ENCODE data around the gene STAT5B.
"Not testable (repeated sequence)": the region's sequence is repeated elsewhere in the genome, so short reads cannot be mapped to it uniquely, and the experiment has no call there.

STAT5B gene

GRCh38 chr17:42304187-42305030, 28.2 kb upstream of the STAT5B start:
- Histone ChIP-seq H3K4me2 (ENCODE audit: low read length) (no peak overlapping the region), H3K4me1 (ENCODE audit: control insufficient read depth, insufficient read depth, low read length) (no peaks in the 10 kb centered on the region)

GRCh38 chr17:42303694-42304093, 27.5 kb upstream of the STAT5B start:
- H3K9me3 ChIP-seq (replicated peaks; ENCODE audit: low read length), result no peaks in the 10 kb centered on the region
- H3K4me3 ChIP-seq (ENCODE audit: low read length), result no peak overlapping the region
- no peak overlapping the region for H3K9ac ChIP-seq (ENCODE audit: low read depth, low read length)
- no peaks in the 10 kb centered on the region for H3K27me3 ChIP-seq (ENCODE audit: control insufficient read depth, insufficient read depth, low read length)
- no peak overlapping the region for H3K4me2 ChIP-seq (ENCODE audit: low read length)
- H3K36me3 ChIP-seq (ENCODE audit: insufficient read depth, low read length), result no peaks in the 10 kb centered on the region
- H3K4me1 ChIP-seq (ENCODE audit: control insufficient read depth, insufficient read depth, low read length), result no peaks in the 10 kb centered on the region

More at GRCh38 chr17:42304187-42305030, 28.2 kb upstream of the STAT5B start:
- no peaks in the 10 kb centered on the region for H3K9me3 ChIP-seq (replicated peaks; ENCODE audit: low read length)
- no peaks in the 10 kb centered on the region for H3K27me3 ChIP-seq (ENCODE audit: control insufficient read depth, insufficient read depth, low read length)
- no peak overlapping the region for H3K9ac ChIP-seq (ENCODE audit: low read depth, low read length)
- H3K4me3 ChIP-seq (ENCODE audit: low read length), result no peak overlapping the region
- H3K36me3 ChIP-seq (ENCODE audit: insufficient read depth, low read length), result no peaks in the 10 kb centered on the region

DNA sequence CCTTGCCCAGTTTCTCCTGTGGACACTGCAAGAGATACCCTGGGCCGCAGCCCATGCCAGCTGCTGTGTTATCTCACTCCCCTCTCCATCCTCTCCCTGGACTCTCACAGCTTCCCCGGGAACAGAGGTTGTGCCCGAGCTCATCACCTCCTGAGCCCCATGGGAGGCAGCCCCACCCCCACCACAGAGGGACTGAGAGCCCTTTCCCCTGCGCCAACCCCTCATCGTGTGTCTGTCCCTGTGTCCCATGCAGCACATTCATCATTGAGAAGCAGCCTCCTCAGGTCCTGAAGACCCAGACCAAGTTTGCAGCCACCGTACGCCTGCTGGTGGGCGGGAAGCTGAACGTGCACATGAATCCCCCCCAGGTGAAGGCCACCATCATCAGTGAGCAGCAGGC, 24.8 kb upstream of the STAT5B start:
- no peaks in the 10 kb centered on the region for H3K27me3 ChIP-seq (ENCODE audit: control insufficient read depth, insufficient read depth, low read length)
- H3K4me1 ChIP-seq (ENCODE audit: control insufficient read depth, insufficient read depth, low read length), result no peaks in the 10 kb centered on the region
- H3K9ac ChIP-seq (ENCODE audit: low read depth, low read length), result no peak overlapping the region
- H3K9me3 ChIP-seq (replicated peaks; ENCODE audit: low read length), result no peaks in the 10 kb centered on the region
- no peak overlapping the region for H3K4me2 ChIP-seq (ENCODE audit: low read length)
- no peaks in the 10 kb centered on the region for H3K36me3 ChIP-seq (ENCODE audit: insufficient read depth, low read length)
- H3K4me3 ChIP-seq (ENCODE audit: low read length), result no peak overlapping the region

DNA sequence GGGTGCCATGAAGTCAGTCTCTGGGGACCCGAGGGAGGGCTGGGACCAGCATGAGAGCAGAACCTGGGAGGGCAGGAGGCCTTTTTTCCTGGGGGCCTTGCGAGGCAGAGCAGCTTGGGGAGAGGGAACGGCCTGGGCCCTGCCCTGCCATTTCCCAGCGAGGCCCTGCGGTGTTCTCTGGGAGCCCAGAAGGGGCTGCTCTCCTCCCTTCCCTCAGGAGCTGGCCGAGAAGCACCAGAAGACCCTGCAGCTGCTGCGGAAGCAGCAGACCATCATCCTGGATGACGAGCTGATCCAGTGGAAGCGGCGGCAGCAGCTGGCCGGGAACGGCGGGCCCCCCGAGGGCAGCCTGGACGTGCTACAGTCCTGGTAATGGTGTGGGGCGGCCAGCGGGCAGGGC, 23.7 kb upstream of the STAT5B start:
- not testable (repeated sequence) for H3K9me3 ChIP-seq (replicated peaks; ENCODE audit: low read length); H3K27me3 ChIP-seq (ENCODE audit: control insufficient read depth, insufficient read depth, low read length); H3K36me3 ChIP-seq (ENCODE audit: insufficient read depth, low read length)

DNA sequence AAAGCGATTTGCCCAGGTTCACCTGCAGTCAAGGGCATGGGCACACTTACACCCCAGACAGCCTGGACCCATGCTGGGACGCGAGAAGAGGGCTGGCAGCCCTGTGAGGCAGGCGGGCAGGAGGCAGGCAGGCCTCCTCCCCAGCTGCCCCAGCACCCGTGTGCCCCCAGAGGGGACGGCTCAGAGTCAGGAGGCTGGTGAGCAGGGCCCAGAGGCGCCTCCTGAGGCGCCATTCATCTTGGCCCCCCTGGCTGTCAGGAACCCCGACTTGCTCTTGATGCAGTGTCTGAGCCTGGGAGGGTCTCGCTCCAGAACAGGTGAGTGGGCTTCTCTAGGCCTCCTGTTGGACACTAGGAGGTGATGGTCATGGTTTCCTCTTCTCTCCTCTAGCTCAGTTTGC, 23.2 kb upstream of the STAT5B start:
- not testable (repeated sequence) for H3K9ac ChIP-seq (ENCODE audit: low read depth, low read length); H3K9me3 ChIP-seq (replicated peaks; ENCODE audit: low read length); H3K4me3 ChIP-seq (ENCODE audit: low read length); H3K4me2 ChIP-seq (ENCODE audit: low read length); H3K27me3 ChIP-seq (ENCODE audit: control insufficient read depth, insufficient read depth, low read length); H3K36me3 ChIP-seq (ENCODE audit: insufficient read depth, low read length); H3K4me1 ChIP-seq (ENCODE audit: control insufficient read depth, insufficient read depth, low read length)

More for the DNA sequence above, 23.7 kb upstream of the STAT5B start:
- H3K4me2 ChIP-seq (ENCODE audit: low read length); H3K9ac ChIP-seq (ENCODE audit: low read depth, low read length); H3K4me1 ChIP-seq (ENCODE audit: control insufficient read depth, insufficient read depth, low read length); H3K4me3 ChIP-seq (ENCODE audit: low read length): not testable (repeated sequence)

DNA sequence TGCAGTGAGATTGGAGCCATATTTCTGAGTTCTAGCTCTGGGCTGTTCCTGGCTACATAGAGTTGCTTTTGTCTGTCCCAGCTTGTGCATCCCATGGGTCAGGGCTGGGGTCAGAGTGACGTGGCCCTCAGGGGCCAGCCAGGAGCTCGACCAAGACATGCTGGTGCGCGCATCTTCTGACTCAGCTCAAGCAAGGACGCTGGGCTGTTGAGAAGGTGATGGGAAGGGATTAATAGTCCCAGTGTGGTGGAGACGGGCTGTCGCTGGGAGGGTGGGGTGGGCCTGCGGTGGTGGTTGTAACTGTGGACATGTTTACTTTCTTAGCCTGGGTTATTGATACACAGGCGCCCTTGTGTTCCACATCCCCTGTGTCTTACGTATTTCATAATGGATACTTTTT, 21.6 kb upstream of the STAT5B start:
- not testable (repeated sequence) for H3K27me3 ChIP-seq (ENCODE audit: control insufficient read depth, insufficient read depth, low read length); H3K36me3 ChIP-seq (ENCODE audit: insufficient read depth, low read length); H3K4me2 ChIP-seq (ENCODE audit: low read length); H3K9me3 ChIP-seq (replicated peaks; ENCODE audit: low read length); H3K4me3 ChIP-seq (ENCODE audit: low read length); H3K4me1 ChIP-seq (ENCODE audit: control insufficient read depth, insufficient read depth, low read length); H3K9ac ChIP-seq (ENCODE audit: low read depth, low read length)

- H3K36me3 ChIP-seq (ENCODE audit: insufficient read depth, low read length), result no peaks in the 10 kb centered on the region
- H3K9me3 ChIP-seq (replicated peaks; ENCODE audit: low read length), result no peaks in the 10 kb centered on the region
- no peaks in the 10 kb centered on the region for H3K4me1 ChIP-seq (ENCODE audit: control insufficient read depth, insufficient read depth, low read length)
- H3K4me2 ChIP-seq (ENCODE audit: low read length), result no peak overlapping the region
- H3K4me3 ChIP-seq (ENCODE audit: low read length), result no peak overlapping the region
- no peak overlapping the region for H3K9ac ChIP-seq (ENCODE audit: low read depth, low read length)
- H3K27me3 ChIP-seq (ENCODE audit: control insufficient read depth, insufficient read depth, low read length), result no peaks in the 10 kb centered on the region
Observed at GRCh38 chr17:42296012-42296411, 19.8 kb upstream of the STAT5B start.

DNA sequence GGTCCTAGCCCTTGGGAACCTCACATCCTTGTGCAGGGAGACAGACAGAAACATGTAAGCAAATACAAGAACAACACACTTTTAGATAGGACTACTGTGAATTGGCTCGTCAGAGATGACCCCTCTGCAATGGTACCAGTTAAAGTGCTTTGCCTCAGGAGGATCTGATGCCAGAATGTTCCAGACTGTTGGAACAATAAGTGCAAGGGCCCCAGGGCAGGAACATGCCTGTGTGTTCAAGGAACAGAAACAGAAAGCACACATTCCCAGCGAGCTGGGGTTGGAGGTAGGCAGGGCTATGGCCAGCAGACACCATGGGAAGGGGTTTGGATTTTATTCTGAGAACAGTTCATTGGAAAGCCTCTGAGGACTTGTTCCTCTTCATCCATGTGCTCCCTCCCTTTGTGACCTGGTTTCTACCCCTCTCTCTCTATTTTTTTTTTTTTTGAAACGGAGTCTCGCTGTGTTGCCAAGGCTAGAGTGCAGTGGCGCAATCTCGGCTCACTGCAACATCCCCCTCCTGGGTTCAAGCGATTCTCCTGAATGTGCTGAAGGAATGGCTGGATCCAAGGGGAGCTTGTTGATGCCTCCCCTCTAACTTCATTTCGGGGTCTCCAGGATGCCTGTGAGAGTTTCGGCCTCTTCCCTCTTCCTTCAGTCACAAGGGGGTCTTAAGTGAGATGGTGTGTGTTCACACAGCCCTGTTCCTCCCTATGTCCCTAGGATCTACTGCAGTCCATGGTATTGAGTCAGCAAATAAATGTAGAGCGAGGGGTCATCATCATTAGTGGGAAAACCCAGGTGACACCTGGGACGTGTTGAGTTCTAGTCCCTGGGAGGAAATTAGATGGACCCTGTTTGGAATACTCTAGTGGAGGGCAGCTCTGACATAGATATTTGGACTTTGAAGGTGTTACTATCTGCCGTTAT, 18.5 kb upstream of the STAT5B start:
- Histone ChIP-seq H3K4me1 (ENCODE audit: control insufficient read depth, insufficient read depth, low read length) (no peaks in the 10 kb centered on the region), H3K36me3 (ENCODE audit: insufficient read depth, low read length) (no peaks in the 10 kb centered on the region), H3K4me3 (ENCODE audit: low read length) (no peak overlapping the region), H3K27me3 (ENCODE audit: control insufficient read depth, insufficient read depth, low read length) (no peaks in the 10 kb centered on the region), H3K9me3 (replicated peaks; ENCODE audit: low read length) (no peaks in the 10 kb centered on the region), H3K9ac (ENCODE audit: low read depth, low read length) (no peak overlapping the region), H3K4me2 (ENCODE audit: low read length) (no peak overlapping the region)

DNA sequence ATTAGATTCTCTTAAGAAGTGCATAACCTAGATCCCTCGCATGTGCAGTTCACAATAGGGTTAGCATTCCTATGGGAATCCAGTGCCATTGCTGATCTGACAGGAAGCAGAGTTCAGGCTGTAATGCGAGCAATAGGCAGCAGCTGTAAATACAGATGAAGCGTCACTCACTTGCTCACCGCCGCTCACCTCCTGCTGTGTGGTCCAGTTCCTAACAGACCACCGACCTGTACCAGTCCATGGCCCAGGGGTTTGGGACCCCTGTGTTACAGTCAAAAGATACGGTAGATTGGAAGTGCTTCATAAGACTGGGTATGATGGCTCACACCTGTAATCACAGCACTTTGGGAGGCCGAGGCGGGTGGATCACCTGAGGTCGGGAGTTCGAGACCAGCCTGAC, 14.9 kb upstream of the STAT5B start:
- Histone ChIP-seq H3K9ac (ENCODE audit: low read depth, low read length) (no peak overlapping the region), H3K36me3 (ENCODE audit: insufficient read depth, low read length) (no peaks in the 10 kb centered on the region), H3K4me1 (ENCODE audit: control insufficient read depth, insufficient read depth, low read length) (peaks cover 15% of the 10 kb centered on the region), H3K4me3 (ENCODE audit: low read length) (no peak overlapping the region), H3K9me3 (replicated peaks; ENCODE audit: low read length) (no peaks in the 10 kb centered on the region), H3K4me2 (ENCODE audit: low read length) (no peak overlapping the region), H3K27me3 (ENCODE audit: control insufficient read depth, insufficient read depth, low read length) (no peaks in the 10 kb centered on the region)

GRCh38 chr17:42290577-42290976, 14.4 kb upstream of the STAT5B start:
- Histone ChIP-seq H3K4me1 (ENCODE audit: control insufficient read depth, insufficient read depth, low read length) (peaks cover 15% of the 10 kb centered on the region), H3K9me3 (replicated peaks; ENCODE audit: low read length) (no peaks in the 10 kb centered on the region), H3K9ac (ENCODE audit: low read depth, low read length) (no peak overlapping the region), H3K27me3 (ENCODE audit: control insufficient read depth, insufficient read depth, low read length) (no peaks in the 10 kb centered on the region), H3K4me3 (ENCODE audit: low read length) (no peak overlapping the region), H3K4me2 (ENCODE audit: low read length) (no peak overlapping the region), H3K36me3 (ENCODE audit: insufficient read depth, low read length) (no peaks in the 10 kb centered on the region)

GRCh38 chr17:42289611-42290181, 13.5 kb upstream of the STAT5B start:
- Histone ChIP-seq H3K9me3 (replicated peaks; ENCODE audit: low read length) (no peaks in the 10 kb centered on the region), H3K36me3 (ENCODE audit: insufficient read depth, low read length) (no peaks in the 10 kb centered on the region), H3K4me2 (ENCODE audit: low read length) (no peak overlapping the region), H3K9ac (ENCODE audit: low read depth, low read length) (no peak overlapping the region), H3K4me3 (ENCODE audit: low read length) (no peak overlapping the region), H3K4me1 (ENCODE audit: control insufficient read depth, insufficient read depth, low read length) (peaks cover 15% of the 10 kb centered on the region), H3K27me3 (ENCODE audit: control insufficient read depth, insufficient read depth, low read length) (no peaks in the 10 kb centered on the region)

All from skeletal muscle satellite cell (primary cell).